Measurements from ENCODE around the gene RHBDF2.

Gene RHBDF2

DNA sequence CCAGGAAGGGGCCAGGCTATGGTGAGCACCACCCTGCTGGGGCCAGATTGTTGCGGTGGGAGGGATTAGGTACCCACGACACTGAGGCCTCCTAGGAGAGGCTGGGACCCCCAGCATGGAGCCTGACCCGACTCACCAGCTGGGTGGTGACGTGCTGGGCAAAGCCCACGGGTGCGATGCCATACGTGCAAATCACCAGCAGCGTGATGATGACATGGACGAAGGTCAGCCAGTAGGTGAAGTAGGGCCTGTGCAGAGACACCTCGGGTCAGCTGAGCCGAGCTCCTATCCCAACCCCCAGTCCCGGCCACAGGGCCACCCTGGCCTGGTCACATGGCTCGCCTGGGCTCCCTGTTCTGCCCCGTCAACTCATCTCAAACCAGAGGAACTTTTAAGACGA is 26.3 kb downstream of the RHBDF2 start:
- H3K4me3 ChIP-seq (ENCODE audit: low read depth, low read length) = no peak overlapping the region
- TF ChIP-seq, protein P1, sequence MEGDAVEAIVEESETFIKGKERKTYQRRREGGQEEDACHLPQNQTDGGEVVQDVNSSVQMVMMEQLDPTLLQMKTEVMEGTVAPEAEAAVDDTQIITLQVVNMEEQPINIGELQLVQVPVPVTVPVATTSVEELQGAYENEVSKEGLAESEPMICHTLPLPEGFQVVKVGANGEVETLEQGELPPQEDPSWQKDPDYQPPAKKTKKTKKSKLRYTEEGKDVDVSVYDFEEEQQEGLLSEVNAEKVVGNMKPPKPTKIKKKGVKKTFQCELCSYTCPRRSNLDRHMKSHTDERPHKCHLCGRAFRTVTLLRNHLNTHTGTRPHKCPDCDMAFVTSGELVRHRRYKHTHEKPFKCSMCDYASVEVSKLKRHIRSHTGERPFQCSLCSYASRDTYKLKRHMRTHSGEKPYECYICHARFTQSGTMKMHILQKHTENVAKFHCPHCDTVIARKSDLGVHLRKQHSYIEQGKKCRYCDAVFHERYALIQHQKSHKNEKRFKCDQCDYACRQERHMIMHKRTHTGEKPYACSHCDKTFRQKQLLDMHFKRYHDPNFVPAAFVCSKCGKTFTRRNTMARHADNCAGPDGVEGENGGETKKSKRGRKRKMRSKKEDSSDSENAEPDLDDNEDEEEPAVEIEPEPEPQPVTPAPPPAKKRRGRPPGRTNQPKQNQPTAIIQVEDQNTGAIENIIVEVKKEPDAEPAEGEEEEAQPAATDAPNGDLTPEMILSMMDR (IDR thresholded peaks at IDR 0.05; ENCODE audit: control insufficient read depth, extremely low read depth, insufficient read depth) = no peak
- DNase-seq (ENCODE audit: low read depth) = no peak

DNA sequence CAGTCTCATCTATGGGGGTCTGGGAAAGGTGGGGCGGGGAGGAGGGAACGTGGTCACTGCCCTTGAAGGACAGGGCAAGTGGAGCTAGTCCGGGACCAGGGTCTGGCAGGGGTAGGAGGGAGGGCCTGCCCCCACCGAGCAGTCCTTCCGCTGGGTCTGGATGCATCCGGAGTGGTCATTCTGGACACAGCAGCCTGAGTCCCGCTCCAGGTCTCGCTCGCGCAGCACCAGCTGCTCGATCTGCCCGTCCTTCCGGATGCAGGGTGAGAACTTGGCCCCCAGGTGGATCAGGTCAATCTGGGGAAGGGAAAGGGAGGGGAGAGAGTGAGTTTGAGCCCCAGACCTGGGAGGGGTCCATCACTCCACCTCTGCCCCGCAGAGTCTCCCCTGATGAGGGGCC is 27.0 kb downstream of the RHBDF2 start:
- H3K4me3 ChIP-seq (ENCODE audit: low read depth, low read length) = no peak overlapping the region
- TF ChIP-seq, protein P1 (IDR thresholded peaks at IDR 0.05; ENCODE audit: control insufficient read depth, extremely low read depth, insufficient read depth) = no peak
- DNase-seq (ENCODE audit: low read depth) = no peak

DNA sequence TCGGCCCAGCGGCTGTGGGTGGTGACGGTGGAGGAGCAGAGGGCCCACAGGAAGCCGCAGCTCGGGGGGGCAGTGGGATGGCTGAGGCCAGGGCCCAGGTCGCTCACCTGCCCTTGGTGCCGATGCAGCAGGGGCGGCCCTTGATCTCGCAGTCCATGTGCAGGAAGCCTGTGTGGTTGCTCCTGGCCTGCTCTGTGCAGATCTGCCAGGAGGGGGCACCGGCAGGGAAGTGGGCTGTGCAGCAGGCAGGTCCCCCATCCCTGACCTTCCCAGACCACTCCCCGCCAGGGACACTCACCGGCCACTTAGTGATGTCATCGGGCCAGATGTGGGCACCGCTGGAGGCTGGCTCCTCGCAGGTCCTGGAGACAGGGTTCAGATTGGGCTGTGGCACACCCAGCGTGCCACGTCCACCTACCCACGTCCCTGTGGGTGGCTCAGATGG is 27.7 kb downstream of the RHBDF2 start:
- no peak for DNase-seq (ENCODE audit: low read depth)
- H3K4me3 ChIP-seq (ENCODE audit: low read depth, low read length) = no peak overlapping the region
- TF ChIP-seq, protein P1 (IDR thresholded peaks at IDR 0.05; ENCODE audit: control insufficient read depth, extremely low read depth, insufficient read depth) = peak; percentile 36

DNA sequence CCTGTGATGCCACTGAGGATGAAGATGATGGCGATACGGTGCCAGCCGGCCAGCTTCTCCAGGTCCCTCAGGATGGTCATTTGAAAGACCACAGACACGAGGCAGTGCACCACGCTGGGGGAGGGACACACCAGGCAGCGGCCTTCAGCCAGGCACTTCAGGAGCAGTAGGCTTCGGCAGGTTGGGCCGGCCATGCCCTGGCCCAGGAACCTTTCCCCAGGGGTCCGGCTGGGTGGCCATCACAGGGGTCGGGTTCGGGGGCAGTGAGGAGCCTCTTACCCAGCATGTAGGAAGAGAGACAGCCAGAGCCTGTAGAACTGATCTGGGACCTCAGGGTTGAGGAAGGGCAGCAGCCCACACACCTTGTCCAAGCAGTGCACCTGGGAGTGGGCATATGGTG is 28.5 kb downstream of the RHBDF2 start:
- DNase-seq (ENCODE audit: low read depth) = no peak
- TF ChIP-seq, protein P1 (IDR thresholded peaks at IDR 0.05; ENCODE audit: control insufficient read depth, extremely low read depth, insufficient read depth) = no peak
- H3K4me3 ChIP-seq (ENCODE audit: low read depth, low read length) = no peak overlapping the region

DNA sequence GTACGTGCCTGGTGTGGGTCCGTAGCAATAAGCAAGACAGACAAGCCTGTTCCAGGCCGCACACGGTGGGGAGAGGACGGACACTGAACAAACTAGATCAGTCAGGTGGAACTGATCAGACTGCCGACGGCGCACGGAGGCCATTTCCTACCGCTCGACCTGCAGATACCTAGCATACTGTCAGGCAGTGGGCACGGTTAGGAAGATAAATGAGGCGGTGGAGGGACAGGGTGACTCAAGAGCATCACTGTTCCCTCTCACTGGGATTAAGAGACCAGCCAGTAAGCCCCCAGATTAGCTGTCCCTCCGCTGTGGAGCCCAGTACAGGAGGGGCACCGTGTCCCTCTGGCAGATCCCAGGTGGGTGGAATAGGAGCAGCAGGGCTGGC is 29.0 kb downstream of the RHBDF2 start:
- no peak overlapping the region for H3K4me3 ChIP-seq (ENCODE audit: low read depth, low read length)
- TF ChIP-seq, protein P1 (IDR thresholded peaks at IDR 0.05; ENCODE audit: control insufficient read depth, extremely low read depth, insufficient read depth) = no peak
- no peak for DNase-seq (ENCODE audit: low read depth)

DNA sequence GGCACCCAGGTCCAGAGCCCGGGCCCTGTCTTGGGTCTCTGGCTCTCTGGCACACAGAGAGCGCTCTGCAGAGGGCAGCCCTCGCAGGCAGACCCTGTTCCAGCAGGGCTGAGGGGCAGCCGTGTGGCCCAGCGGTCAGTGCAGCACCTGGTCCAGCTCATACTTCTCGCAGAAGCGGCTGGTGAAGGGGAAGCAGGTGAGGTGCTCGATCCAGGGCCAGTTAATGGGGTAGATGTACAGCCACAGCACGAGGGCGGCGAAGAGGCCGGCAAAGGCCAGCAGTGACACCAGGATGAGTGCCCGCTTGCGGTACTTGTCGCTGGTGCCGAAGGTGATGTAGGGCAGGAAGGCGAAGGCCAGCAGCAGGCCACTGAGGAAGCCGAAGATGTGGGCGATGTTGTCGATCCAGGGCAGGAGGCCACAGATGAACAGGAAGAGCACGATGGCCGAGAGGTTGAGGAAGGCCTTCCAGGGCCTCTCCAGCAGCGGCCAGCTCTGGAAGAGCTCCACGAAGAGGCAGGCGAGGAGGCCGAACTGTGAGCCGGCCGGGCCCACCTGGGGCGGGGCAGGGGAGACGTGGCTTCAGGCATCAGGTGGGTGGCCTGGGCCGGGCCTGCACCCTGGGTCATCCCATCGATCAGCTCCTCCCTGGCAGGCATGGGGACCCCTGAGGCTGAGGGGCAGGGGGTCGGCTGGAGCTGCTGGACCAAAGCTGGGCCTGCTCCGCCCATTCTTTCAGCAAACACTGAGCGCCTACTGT is 29.5 kb downstream of the RHBDF2 start:
- no peak for DNase-seq (ENCODE audit: low read depth)
- TF ChIP-seq, protein P1 (IDR thresholded peaks at IDR 0.05; ENCODE audit: control insufficient read depth, extremely low read depth, insufficient read depth) = no peak
- no peak overlapping the region for H3K4me3 ChIP-seq (ENCODE audit: low read depth, low read length)

Data from LNCaP clone FGC (cell line).